Mesenchymal stem cell (in vitro differentiated cells and primary cell): ENCODE measurements around the gene FBXO39.
A peak's percentile ranks its signal among the peaks of the same experiment; 100 is the strongest.
"Not testable (repeated sequence)": the region's sequence is repeated elsewhere in the genome, so short reads cannot be mapped to it uniquely, and the experiment has no call there.

Experiments
- DNase-seq: peaks from one replicate; pipeline ENCODE4 v3.0.0-alpha.2; 2013
- H2AFZ ChIP-seq: one replicate; pipeline ENCODE4 v1.6.1; 2013; ENCODE audit warnings: low read depth, mild to moderate bottlenecking, control low read depth, inconsistent platforms, low read length, moderate library complexity
- H2AK5ac ChIP-seq: 2 replicates; pipeline ENCODE4 v1.6.1; 2013; ENCODE audit warnings: low read length, moderate library complexity, mild to moderate bottlenecking, inconsistent platforms; ENCODE audit not compliant: severe bottlenecking
- H2BK120ac ChIP-seq: one replicate; pipeline ENCODE4 v1.6.1; 2013; ENCODE audit warnings: low read depth, mild to moderate bottlenecking, inconsistent platforms, low read length, moderate library complexity
- H2BK12ac ChIP-seq, 2 experiments: one replicate each; pipeline ENCODE4 v1.6.1; 2013; ENCODE audit warnings: inconsistent platforms in 2 of 2, low read length in 2 of 2, mild to moderate bottlenecking in 2 of 2, moderate library complexity in 2 of 2, control low read depth in 1 of 2
- H2BK15ac ChIP-seq: one replicate; pipeline ENCODE4 v1.6.1; 2013; ENCODE audit warnings: mild to moderate bottlenecking, low read depth, inconsistent platforms; ENCODE audit not compliant: poor library complexity, severe bottlenecking
- H2BK5ac ChIP-seq: 2 replicates; pipeline ENCODE4 v1.6.1; 2013; ENCODE audit warnings: low read depth, mild to moderate bottlenecking, low read length, control low read depth, inconsistent platforms; ENCODE audit not compliant: poor library complexity, severe bottlenecking
- H3K14ac ChIP-seq, 2 experiments: one replicate each; pipeline ENCODE4 v1.6.1; 2013; ENCODE audit warnings: inconsistent platforms in 2 of 2, low read length in 2 of 2, control low read depth in 1 of 2, mild to moderate bottlenecking in 1 of 2, moderate library complexity in 1 of 2
- H3K18ac ChIP-seq, 2 experiments: one replicate each; pipeline ENCODE4 v1.6.1; 2013; ENCODE audit warnings: inconsistent platforms in 2 of 2, low read length in 2 of 2, control low read depth in 1 of 2, low read depth in 1 of 2, mild to moderate bottlenecking in 1 of 2
- H3K23ac ChIP-seq, 2 experiments: one replicate each; pipeline ENCODE4 v1.6.1; 2013; ENCODE audit warnings: inconsistent platforms in 2 of 2, low read length in 2 of 2, mild to moderate bottlenecking in 2 of 2, moderate library complexity in 2 of 2, control low read depth in 1 of 2
- H3K27ac ChIP-seq: 2 replicates; pipeline ENCODE4 v1.5.1; 2013; ENCODE audit warnings: mild to moderate bottlenecking, moderate library complexity, low read length, control low read depth, inconsistent platforms; ENCODE audit not compliant: poor library complexity, severe bottlenecking
- H3K27me3 ChIP-seq, 2 experiments: 2 replicates each; pipeline versions ENCODE4 v1.6.1 to v1.7.0; 2013; ENCODE audit warnings: low read length in 2 of 2, mild to moderate bottlenecking in 2 of 2, moderate library complexity in 2 of 2, control low read depth in 1 of 2, inconsistent platforms in 1 of 2; ENCODE audit not compliant: control insufficient read depth in 1 of 2, insufficient read depth in 1 of 2
- H3K36me3 ChIP-seq, 2 experiments: 2 replicates each; pipeline versions ENCODE4 v1.6.1 to v1.7.0; 2013; ENCODE audit warnings: low read length in 2 of 2, control low read depth in 1 of 2, inconsistent platforms in 1 of 2, low read depth in 1 of 2, mild to moderate bottlenecking in 1 of 2; ENCODE audit not compliant: insufficient read depth in 2 of 2, control insufficient read depth in 1 of 2
- H3K4ac ChIP-seq, 2 experiments: one replicate each; pipeline ENCODE4 v1.6.1; 2013; ENCODE audit warnings: inconsistent platforms in 2 of 2, low read length in 2 of 2, mild to moderate bottlenecking in 2 of 2, moderate library complexity in 2 of 2, control low read depth in 1 of 2, low read depth in 1 of 2
- H3K4me1 ChIP-seq: 2 replicates; pipeline ENCODE4 v1.6.1; 2013; ENCODE audit warnings: low read depth, low read length, control low read depth; ENCODE audit not compliant: control insufficient read depth, insufficient read depth
- H3K4me2 ChIP-seq: 2 replicates; pipeline ENCODE4 v1.6.1; 2013; ENCODE audit warnings: low read length, mild to moderate bottlenecking, inconsistent platforms; ENCODE audit not compliant: poor library complexity, severe bottlenecking
- H3K4me3 ChIP-seq, 2 experiments: 2 replicates each; pipeline versions ENCODE4 v1.5.1 to v1.7.0; 2013; ENCODE audit warnings: low read length in 2 of 2, mild to moderate bottlenecking in 2 of 2, control low read depth in 1 of 2, low read depth in 1 of 2; ENCODE audit not compliant: insufficient read depth in 1 of 2
- H3K79me1 ChIP-seq: replicated peaks from 2 replicates; pipeline ENCODE4 v1.6.1; 2013; ENCODE audit warnings: mild to moderate bottlenecking, control low read depth, low read length, inconsistent platforms; ENCODE audit not compliant: poor library complexity, severe bottlenecking
- H3K9ac ChIP-seq: 2 replicates; pipeline ENCODE4 v1.7.0; 2013; ENCODE audit warnings: mild to moderate bottlenecking, low read length, moderate library complexity
- H3K9me3 ChIP-seq: 2 replicates; pipeline ENCODE4 v1.7.0; 2013; ENCODE audit warnings: mild to moderate bottlenecking, low read length; ENCODE audit not compliant: control insufficient read depth
- H4K8ac ChIP-seq: one replicate; pipeline ENCODE4 v1.6.1; 2013; ENCODE audit warnings: inconsistent platforms, mild to moderate bottlenecking, low read length, moderate library complexity
- H4K91ac ChIP-seq: one replicate; pipeline ENCODE4 v1.6.1; 2013; ENCODE audit warnings: mild to moderate bottlenecking, low read length, inconsistent platforms
- whole genome bisulfite sequencing: methylation state at CpG from one replicate; pipeline ENCODE4 v1.1.7; 2013; ENCODE audit warnings: mixed read lengths; 5-methylcytosine and 5-hydroxymethylcytosine counted together

The FBXO39 gene

DNA sequence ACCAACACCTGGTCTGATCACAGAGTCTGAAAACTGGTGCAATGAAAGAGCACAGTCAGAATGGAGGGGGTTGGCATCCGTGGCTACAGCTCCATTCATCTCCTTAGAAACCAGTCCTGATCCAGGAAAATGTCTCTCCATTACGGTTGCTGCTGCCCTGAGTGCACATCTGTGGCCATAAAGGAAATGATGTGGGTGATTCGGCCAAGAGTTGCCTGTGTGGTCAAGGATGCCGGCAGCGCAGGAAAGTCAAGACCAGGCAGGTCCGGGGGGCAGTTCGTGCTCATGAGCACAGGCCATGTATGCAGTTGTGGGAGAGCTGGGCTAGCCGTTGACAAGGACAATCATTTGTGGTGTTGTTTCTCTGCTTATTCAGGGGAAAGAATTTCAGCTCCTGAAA lies 14.2 kb upstream of the FBXO39 start:
- Histone ChIP-seq H4K91ac (no peak overlapping the region), H2BK5ac (no peak overlapping the region), H3K27ac (no peak overlapping the region), H2AK5ac (no peak overlapping the region), H3K9me3 (peaks cover 9% of the 10 kb centered on the region), H3K79me1 (no peaks in the 10 kb centered on the region), H3K27me3 (peaks cover 0 to 10% of the 10 kb centered on the region in 2 experiments), H3K4me3 (no peak overlapping the region), H3K18ac (no peak overlapping the region), H3K23ac (no peak overlapping the region), H3K14ac (no peak overlapping the region), H2BK15ac (no peak overlapping the region), H2AFZ (no peak overlapping the region), H3K9ac (no peak overlapping the region), H2BK12ac (no peak overlapping the region), H3K36me3 (peaks cover 0 to 84% of the 10 kb centered on the region in 2 experiments), H2BK120ac (no peak overlapping the region), H3K4ac (no peak overlapping the region), H3K4me1 (no peaks in the 10 kb centered on the region), H4K8ac (no peak overlapping the region), H3K4me2 (no peak overlapping the region)
- no peak for DNase-seq
- 91% methylated on average over 7 of the region's 8 CpGs for WGBS

DNA sequence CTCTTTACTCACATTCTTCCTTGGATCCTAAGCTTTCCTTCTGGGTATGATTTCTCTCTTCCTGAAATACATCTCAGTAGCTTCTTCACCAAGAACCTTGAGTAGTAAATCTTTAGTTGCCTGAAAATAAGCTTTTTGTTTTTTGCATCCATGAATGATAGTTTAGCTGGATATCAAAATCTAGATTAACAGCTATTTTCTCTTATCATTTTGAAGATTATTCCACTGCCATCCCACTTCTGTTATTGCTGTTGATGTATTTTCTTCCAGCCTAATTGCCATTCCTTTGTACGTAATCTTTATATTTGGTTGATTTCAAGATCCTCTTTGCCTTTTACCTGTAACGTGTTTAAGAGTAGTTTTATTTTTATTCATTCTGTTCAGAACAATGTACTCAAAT lies 7.6 kb upstream of the FBXO39 start:
- H3K18ac ChIP-seq = no peak overlapping the region
- WGBS = no CpG with 5 or more reads among the region's 2 CpGs
- no peak for DNase-seq
- no peak overlapping the region for H3K4me2 ChIP-seq
- no peak overlapping the region for H2AK5ac ChIP-seq
- H2AFZ ChIP-seq = no peak overlapping the region
- peaks cover 0 to 10% of the 10 kb centered on the region in 2 experiments for H3K27me3 ChIP-seq
- no peak overlapping the region for H3K27ac ChIP-seq
- no peak overlapping the region for H4K91ac ChIP-seq
- no peak overlapping the region for H3K23ac ChIP-seq
- H3K9ac ChIP-seq = no peak overlapping the region
- no peak overlapping the region for H3K4ac ChIP-seq
- no peak overlapping the region for H2BK120ac ChIP-seq
- H2BK15ac ChIP-seq = no peak overlapping the region
- H3K9me3 ChIP-seq = peaks cover 64% of the 10 kb centered on the region
- H3K79me1 ChIP-seq = no peaks in the 10 kb centered on the region
- no peaks in the 10 kb centered on the region for H3K4me1 ChIP-seq
- H4K8ac ChIP-seq = no peak overlapping the region
- H3K36me3 ChIP-seq = peaks cover 0 to 97% of the 10 kb centered on the region in 2 experiments
- H2BK12ac ChIP-seq = no peak overlapping the region
- no peak overlapping the region for H2BK5ac ChIP-seq
- peak overlapping the region in 1 of 2 experiments; percentile 36 for H3K4me3 ChIP-seq
- H3K14ac ChIP-seq = no peak overlapping the region

DNA sequence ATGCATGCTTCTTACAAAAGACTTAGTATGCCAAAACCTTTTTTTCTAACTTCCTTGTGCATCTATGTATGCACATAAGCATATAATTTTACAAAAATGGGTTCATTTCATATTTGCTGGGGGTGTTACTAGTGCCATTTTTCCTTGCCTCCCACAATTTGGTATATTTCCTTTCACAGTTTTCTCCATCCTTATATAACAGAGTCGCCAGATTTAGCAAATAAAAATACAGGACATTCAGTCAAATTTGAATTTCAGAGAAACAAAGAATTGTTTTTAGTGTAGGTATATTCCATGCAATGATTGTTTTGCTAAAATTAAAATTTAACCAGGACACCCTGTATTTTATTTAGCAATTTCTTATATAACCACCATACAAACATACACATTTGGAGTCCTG lies 4.0 kb upstream of the FBXO39 start:
- Histone ChIP-seq H3K18ac (no peak overlapping the region), H3K27ac (no peak overlapping the region), H3K14ac (no peak overlapping the region), H2BK15ac (no peak overlapping the region), H3K9me3 (peaks cover 69% of the 10 kb centered on the region), H3K79me1 (no peaks in the 10 kb centered on the region), H2BK120ac (no peak overlapping the region), H3K4me2 (no peak overlapping the region), H2AFZ (no peak overlapping the region), H3K23ac (no peak overlapping the region), H2AK5ac (no peak overlapping the region), H3K4ac (no peak overlapping the region), H2BK12ac (no peak overlapping the region), H3K27me3 (peaks cover 18 to 21% of the 10 kb centered on the region in 2 experiments), H3K4me1 (no peaks in the 10 kb centered on the region), H3K9ac (no peak overlapping the region), H4K8ac (no peak overlapping the region), H2BK5ac (no peak overlapping the region), H4K91ac (no peak overlapping the region), H3K36me3 (peaks cover 0 to 75% of the 10 kb centered on the region in 2 experiments), H3K4me3 (no peak overlapping the region)
- WGBS = no CpG with 5 or more reads among the region's 1 CpG
- DNase-seq = no peak

DNA sequence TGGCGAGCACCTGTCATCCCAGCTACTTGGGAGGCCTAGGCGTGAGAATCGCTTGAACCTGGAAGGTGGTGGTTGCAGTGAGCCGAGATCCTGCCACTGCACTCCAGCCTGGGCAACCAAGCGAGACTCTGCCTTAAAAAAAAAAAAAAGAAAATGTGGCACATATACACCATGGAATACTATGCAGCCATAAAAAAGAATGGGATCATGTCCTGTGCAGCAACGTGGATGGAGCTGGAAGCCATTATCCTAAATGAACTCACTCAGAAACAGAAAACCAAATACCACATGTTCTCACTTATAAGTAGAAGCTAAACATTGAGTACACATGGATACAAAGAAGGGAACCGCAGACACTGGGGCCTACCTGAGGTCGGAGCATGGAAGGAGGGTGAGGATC lies 1.1 kb upstream of the FBXO39 start:
- H3K18ac ChIP-seq, H2AK5ac ChIP-seq, DNase-seq, H2BK12ac ChIP-seq, H3K4me1 ChIP-seq, H2AFZ ChIP-seq, H3K23ac ChIP-seq, H4K8ac ChIP-seq, H3K4me3 ChIP-seq, H2BK5ac ChIP-seq, H3K9ac ChIP-seq, H2BK120ac ChIP-seq, H4K91ac ChIP-seq, H3K79me1 ChIP-seq, H3K4me2 ChIP-seq, H2BK15ac ChIP-seq, H3K14ac ChIP-seq, H3K4ac ChIP-seq, H3K27ac ChIP-seq: not testable (repeated sequence)
- H3K36me3 ChIP-seq = peaks cover 0 to 46% of the 10 kb centered on the region in 2 experiments
- peaks cover 39 to 44% of the 10 kb centered on the region in 2 experiments for H3K27me3 ChIP-seq
- 96% methylated on average over 5 of the region's 8 CpGs for WGBS
- H3K9me3 ChIP-seq = peaks cover 42% of the 10 kb centered on the region
